IPS DF 6.9 (cell line): ENCODE results near the gene MED15.

ENCODE experiments used
- DNase-seq: peaks from one replicate; pipeline ENCODE4 v3.0.0-alpha.2; 2013; ENCODE audit warnings: low read depth, low spot score
- H3K27ac ChIP-seq: one replicate; pipeline ENCODE4 v1.5.1; 2013; ENCODE audit warnings: low read length, control low read depth
- H3K27me3 ChIP-seq: 2 replicates; pipeline ENCODE4 v1.6.1; 2013; ENCODE audit warnings: mild to moderate bottlenecking, low read length; ENCODE audit not compliant: control insufficient read depth, insufficient read depth
- H3K36me3 ChIP-seq: 2 replicates; pipeline ENCODE4 v1.6.1; 2013; ENCODE audit warnings: low read length; ENCODE audit not compliant: control insufficient read depth, insufficient read depth
- H3K4me1 ChIP-seq: 2 replicates; pipeline ENCODE4 v1.6.1; 2013; ENCODE audit warnings: low read length; ENCODE audit not compliant: control insufficient read depth, insufficient read depth
- H3K4me3 ChIP-seq: 2 replicates; pipeline ENCODE4 v1.5.1; 2013; ENCODE audit warnings: mild to moderate bottlenecking, low read length
- H3K9me3 ChIP-seq: 2 replicates; pipeline ENCODE4 v1.6.1; 2013; ENCODE audit warnings: low read length, inconsistent platforms; ENCODE audit not compliant: control insufficient read depth, insufficient read depth
- WGBS: extraction: QIAGEN DNeasy Blood & Tissue Kit; methylation state at CpG from one replicate; pipeline ENCODE4 v1.1.7; 2013; ENCODE audit warnings: mixed read lengths, missing lambda C conversion rate; ENCODE audit not compliant: insufficient read length, insufficient coverage; 5-methylcytosine and 5-hydroxymethylcytosine counted together

Gene MED15

GRCh38 chr22:20627432-20627831 is 120.0 kb downstream of the MED15 start:
- H3K4me1 ChIP-seq: no peaks in the 10 kb centered on the region
- no peaks in the 10 kb centered on the region for H3K27me3 ChIP-seq
- no CpG with 5 or more reads among the region's 5 CpGs for WGBS
- no peak overlapping the region for H3K27ac ChIP-seq
- no peaks in the 10 kb centered on the region for H3K9me3 ChIP-seq
- DNase-seq: no peak
- H3K36me3 ChIP-seq: no peaks in the 10 kb centered on the region
- H3K4me3 ChIP-seq: no peak overlapping the region

- H3K4me1 ChIP-seq: no peaks in the 10 kb centered on the region
- no peaks in the 10 kb centered on the region for H3K36me3 ChIP-seq
- DNase-seq: no peak
- H3K4me3 ChIP-seq: no peak overlapping the region
- H3K27me3 ChIP-seq: no peaks in the 10 kb centered on the region
- H3K9me3 ChIP-seq: no peaks in the 10 kb centered on the region
- WGBS: no CpG with 5 or more reads among the region's 9 CpGs
- no peak overlapping the region for H3K27ac ChIP-seq
These were observed 120.9 kb downstream of the MED15 start for GRCh38 chr22:20628081-20628939.

GRCh38 chr22:20629401-20629800 is 122.0 kb downstream of the MED15 start:
- WGBS: no CpG with 5 or more reads among the region's 3 CpGs
- H3K4me1 ChIP-seq: no peaks in the 10 kb centered on the region
- H3K4me3 ChIP-seq: no peak overlapping the region
- no peak for DNase-seq
- no peaks in the 10 kb centered on the region for H3K27me3 ChIP-seq
- H3K9me3 ChIP-seq: no peaks in the 10 kb centered on the region
- H3K36me3 ChIP-seq: no peaks in the 10 kb centered on the region
- no peak overlapping the region for H3K27ac ChIP-seq

GRCh38 chr22:20630873-20631617 is 123.6 kb downstream of the MED15 start:
- H3K9me3 ChIP-seq: no peaks in the 10 kb centered on the region
- peaks cover 1% of the 10 kb centered on the region; the same call in 1 of the 2 replicates for H3K4me1 ChIP-seq
- H3K4me3 ChIP-seq: no peak overlapping the region
- no peaks in the 10 kb centered on the region; the same call in 1 of the 2 replicates for H3K36me3 ChIP-seq
- H3K27me3 ChIP-seq: no peaks in the 10 kb centered on the region
- no peak for DNase-seq
- WGBS: no CpG with 5 or more reads among the region's 10 CpGs
- no peak overlapping the region for H3K27ac ChIP-seq

GRCh38 chr22:20632082-20632481 is 124.7 kb downstream of the MED15 start:
- Histone ChIP-seq H3K36me3 (no peaks in the 10 kb centered on the region; the same call in 1 of the 2 replicates), H3K27me3 (no peaks in the 10 kb centered on the region), H3K4me3 (no peak overlapping the region), H3K4me1 (peaks cover 1% of the 10 kb centered on the region; the same call in 1 of the 2 replicates), H3K9me3 (no peaks in the 10 kb centered on the region), H3K27ac (no peak overlapping the region)
- no peak for DNase-seq
- WGBS: no CpG with 5 or more reads among the region's 6 CpGs

GRCh38 chr22:20632518-20632917 is 125.1 kb downstream of the MED15 start:
- Histone ChIP-seq H3K36me3 (no peaks in the 10 kb centered on the region; the same call in 1 of the 2 replicates), H3K27ac (no peak overlapping the region), H3K4me3 (no peak overlapping the region), H3K27me3 (no peaks in the 10 kb centered on the region), H3K9me3 (no peaks in the 10 kb centered on the region), H3K4me1 (peaks cover 1% of the 10 kb centered on the region; the same call in 1 of the 2 replicates)
- no peak for DNase-seq
- WGBS: no CpG with 5 or more reads among the region's 4 CpGs

GRCh38 chr22:20634560-20635226 is 127.3 kb downstream of the MED15 start:
- DNase-seq: no peak
- H3K9me3 ChIP-seq: no peaks in the 10 kb centered on the region
- H3K4me1 ChIP-seq: peaks cover 1% of the 10 kb centered on the region; the same call in 1 of the 2 replicates
- no peaks in the 10 kb centered on the region; the same call in 1 of the 2 replicates for H3K36me3 ChIP-seq
- H3K4me3 ChIP-seq: no peak overlapping the region
- H3K27me3 ChIP-seq: no peaks in the 10 kb centered on the region
- H3K27ac ChIP-seq: no peak overlapping the region
- WGBS: no CpG with 5 or more reads among the region's 9 CpGs

- H3K27me3 ChIP-seq: no peaks in the 10 kb centered on the region
- no peak overlapping the region for H3K4me3 ChIP-seq
- H3K27ac ChIP-seq: no peak overlapping the region
- H3K4me1 ChIP-seq: peaks cover 1% of the 10 kb centered on the region; the same call in 1 of the 2 replicates
- no peaks in the 10 kb centered on the region; the same call in 1 of the 2 replicates for H3K36me3 ChIP-seq
- DNase-seq: no peak
- H3K9me3 ChIP-seq: no peaks in the 10 kb centered on the region
- no CpG with 5 or more reads among the region's 6 CpGs for WGBS
These were observed 127.8 kb downstream of the MED15 start for GRCh38 chr22:20635227-20635591.

- Histone ChIP-seq H3K4me1 (peaks cover 1% of the 10 kb centered on the region; the same call in 1 of the 2 replicates), H3K27ac (no peak overlapping the region), H3K27me3 (no peaks in the 10 kb centered on the region), H3K4me3 (no peak overlapping the region), H3K36me3 (no peaks in the 10 kb centered on the region; the same call in 1 of the 2 replicates), H3K9me3 (no peaks in the 10 kb centered on the region)
- DNase-seq: no peak
- WGBS: no CpG with 5 or more reads among the region's 16 CpGs
These were observed 128.8 kb downstream of the MED15 start for GRCh38 chr22:20636075-20636812.
